ENCODE measurements around the gene SEC61G. TPM values are rescaled to one million over a fixed set of nuclear protein-coding genes. Genes with fewer than 3 reads are reported as not detected.
A peak's percentile ranks its signal among the peaks of the same experiment; 100 is the strongest.

The SEC61G gene
- polyA plus RNA-seq, 3 donors from 2014 or later = 259 to 302 (median 283) TPM

DNA sequence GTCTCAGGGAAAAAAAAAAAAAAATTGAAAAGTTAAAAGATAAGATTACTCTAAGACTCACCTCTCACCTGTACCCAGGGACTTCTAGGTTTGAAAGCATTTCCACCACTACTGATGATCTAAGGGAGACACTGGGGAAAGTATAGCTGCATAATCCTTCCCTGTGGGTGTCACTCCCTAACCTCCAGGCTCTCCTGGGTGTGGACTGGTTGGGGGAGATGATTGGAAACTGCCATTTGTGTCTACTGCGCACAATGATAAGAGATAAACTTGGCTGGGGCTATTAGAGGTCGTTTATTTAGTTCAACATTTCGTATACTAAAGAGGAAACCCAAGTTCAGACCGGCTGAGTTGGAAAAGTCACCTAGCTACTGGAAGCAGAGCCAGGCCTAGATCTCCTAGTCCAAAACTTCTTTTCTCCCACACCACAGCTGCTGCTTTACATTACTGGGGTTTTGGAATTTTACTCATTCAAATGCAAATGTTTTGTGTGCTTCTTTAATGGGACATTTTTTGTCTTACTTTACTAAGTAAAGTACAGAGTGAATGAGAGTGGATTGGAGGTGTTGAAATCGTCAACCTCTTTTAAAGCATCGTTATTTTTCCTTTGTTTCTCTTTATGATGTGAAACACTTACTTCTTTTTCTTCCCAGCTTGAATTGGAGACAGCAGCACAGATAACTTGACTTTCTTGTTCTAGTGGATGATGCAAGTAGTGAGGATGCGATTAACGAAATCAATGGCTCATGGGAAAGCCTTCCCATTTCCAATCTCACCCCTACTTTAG lies 22.3 kb upstream of the SEC61G start:
- H3K9me3 Mint-ChIP-seq = peaks cover 0 to 9% (median 3%) of the 10 kb centered on the region in 6 donors
- H3K27me3 Mint-ChIP-seq (ENCODE audit: low read depth in 3 of 3) = peaks cover 4 to 12% (median 9%) of the 10 kb centered on the region in 3 donors
- no peak overlapping the region for H3K27ac Mint-ChIP-seq
- no peak overlapping the region for H3K4me3 Mint-ChIP-seq
- no peaks in the 10 kb centered on the region for H3K4me1 Mint-ChIP-seq
- H3K36me3 Mint-ChIP-seq = peaks cover 0 to 3% (median 0%) of the 10 kb centered on the region in 3 donors
- no peak for DNase-seq

DNA sequence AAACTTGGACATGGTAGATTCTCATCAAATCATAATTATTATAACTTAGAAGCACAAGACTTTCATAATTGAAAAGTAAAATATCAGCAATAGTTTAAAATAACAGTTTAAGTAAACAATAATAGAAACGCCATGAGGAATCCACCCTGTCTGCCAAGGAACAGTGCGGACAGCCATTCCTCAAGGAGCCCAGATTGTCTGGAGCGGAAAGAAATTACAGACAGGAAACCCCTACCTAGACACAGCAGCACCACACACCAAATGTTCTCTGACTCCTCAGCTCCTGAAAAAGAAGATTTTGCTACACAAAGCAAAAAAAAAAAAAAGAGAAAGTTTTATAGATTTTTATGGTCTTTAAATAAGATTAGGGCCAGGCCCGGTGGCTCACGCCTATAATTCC lies 21.5 kb upstream of the SEC61G start:
- DNase-seq = no peak
- Mint-ChIP-seq H3K4me3 (no peak overlapping the region), H3K9me3 (peaks cover 0 to 12% (median 3%) of the 10 kb centered on the region in 6 donors), H3K4me1 (no peaks in the 10 kb centered on the region), H3K36me3 (peaks cover 0 to 5% (median 0%) of the 10 kb centered on the region in 3 donors), H3K27ac (no peak overlapping the region), H3K27me3 (ENCODE audit: low read depth in 3 of 3) (peaks cover 4 to 10% (median 9%) of the 10 kb centered on the region in 3 donors)

DNA sequence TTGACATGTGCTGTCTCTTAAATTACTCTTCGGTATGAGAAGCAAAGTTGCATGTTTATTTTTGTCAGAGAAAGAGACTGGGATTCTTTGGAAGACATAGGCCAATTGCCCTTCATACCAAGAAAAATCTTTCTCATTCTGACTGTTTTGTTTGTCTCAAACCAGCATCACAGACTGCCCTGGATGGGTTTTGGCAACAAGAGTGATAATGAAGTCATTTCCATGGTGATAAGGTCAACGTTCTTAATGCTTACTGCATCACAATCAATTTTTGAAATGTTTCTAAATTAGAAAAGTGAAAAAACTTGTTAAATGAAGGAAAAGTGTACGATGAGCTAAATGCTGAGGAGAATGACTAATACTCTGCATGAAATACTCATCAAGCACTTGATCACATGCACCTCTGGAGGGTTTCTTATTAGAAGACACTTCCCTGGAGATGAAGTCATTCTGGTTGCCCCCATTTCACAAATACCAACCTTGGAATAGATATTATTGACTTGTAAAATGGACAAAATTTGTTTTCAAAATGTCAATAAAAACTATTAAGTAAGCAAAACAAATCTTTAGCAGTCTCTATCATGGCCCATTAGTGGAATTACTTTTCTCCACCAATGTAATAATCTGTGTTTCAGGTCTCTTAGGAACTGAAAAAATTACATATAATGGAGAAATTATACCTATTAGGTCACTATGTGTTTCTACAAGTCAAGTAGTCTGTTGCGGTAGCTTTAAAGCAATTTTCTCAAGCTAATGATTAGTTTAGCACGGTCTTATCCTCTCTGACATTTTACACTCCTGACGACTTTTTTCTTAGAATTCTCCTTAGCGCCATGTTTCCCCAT lies 19.9 kb upstream of the SEC61G start:
- Mint-ChIP-seq H3K4me1 (peaks cover 3 to 4% of the 10 kb centered on the region in 2 donors), H3K9me3 (peaks cover 0 to 12% (median 3%) of the 10 kb centered on the region in 6 donors)

DNA sequence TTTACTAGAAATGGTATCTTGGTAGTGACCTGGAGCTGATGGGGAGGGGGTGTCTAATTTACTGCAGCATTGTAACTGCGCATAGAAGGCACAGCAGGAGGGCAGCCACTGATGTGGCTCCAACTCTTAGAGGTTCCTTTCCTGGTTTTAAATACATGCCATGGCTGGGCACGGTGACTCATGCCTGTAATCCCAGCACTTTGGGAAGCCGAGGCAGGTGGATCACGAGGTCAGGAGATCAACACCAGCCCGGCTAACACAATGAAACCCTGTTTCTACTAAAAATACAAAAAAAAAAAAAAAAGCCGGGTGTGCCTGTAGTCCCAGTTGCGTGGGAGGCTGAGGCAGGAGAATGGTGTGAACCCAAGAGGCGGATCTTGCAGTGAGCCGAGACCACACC lies 19.2 kb upstream of the SEC61G start:
- peaks cover 6 to 12% (median 11%) of the 10 kb centered on the region in 3 donors for H3K27me3 Mint-ChIP-seq (ENCODE audit: low read depth in 3 of 3)
- H3K9me3 Mint-ChIP-seq = peaks cover 0 to 12% (median 3%) of the 10 kb centered on the region in 6 donors
- no peak overlapping the region for H3K27ac Mint-ChIP-seq
- H3K36me3 Mint-ChIP-seq = peaks cover 0 to 5% (median 0%) of the 10 kb centered on the region in 3 donors
- H3K4me3 Mint-ChIP-seq = no peak overlapping the region
- H3K4me1 Mint-ChIP-seq = peaks cover 6 to 10% of the 10 kb centered on the region in 2 donors
- no peak for DNase-seq

More for the DNA sequence above, 19.9 kb upstream of the SEC61G start:
- Mint-ChIP-seq H3K36me3 (peaks cover 0 to 5% (median 0%) of the 10 kb centered on the region in 3 donors), H3K4me3 (no peak overlapping the region), H3K27me3 (ENCODE audit: low read depth in 3 of 3) (peaks cover 6 to 12% (median 11%) of the 10 kb centered on the region in 3 donors), H3K27ac (no peak overlapping the region)
- DNase-seq = no peak

DNA sequence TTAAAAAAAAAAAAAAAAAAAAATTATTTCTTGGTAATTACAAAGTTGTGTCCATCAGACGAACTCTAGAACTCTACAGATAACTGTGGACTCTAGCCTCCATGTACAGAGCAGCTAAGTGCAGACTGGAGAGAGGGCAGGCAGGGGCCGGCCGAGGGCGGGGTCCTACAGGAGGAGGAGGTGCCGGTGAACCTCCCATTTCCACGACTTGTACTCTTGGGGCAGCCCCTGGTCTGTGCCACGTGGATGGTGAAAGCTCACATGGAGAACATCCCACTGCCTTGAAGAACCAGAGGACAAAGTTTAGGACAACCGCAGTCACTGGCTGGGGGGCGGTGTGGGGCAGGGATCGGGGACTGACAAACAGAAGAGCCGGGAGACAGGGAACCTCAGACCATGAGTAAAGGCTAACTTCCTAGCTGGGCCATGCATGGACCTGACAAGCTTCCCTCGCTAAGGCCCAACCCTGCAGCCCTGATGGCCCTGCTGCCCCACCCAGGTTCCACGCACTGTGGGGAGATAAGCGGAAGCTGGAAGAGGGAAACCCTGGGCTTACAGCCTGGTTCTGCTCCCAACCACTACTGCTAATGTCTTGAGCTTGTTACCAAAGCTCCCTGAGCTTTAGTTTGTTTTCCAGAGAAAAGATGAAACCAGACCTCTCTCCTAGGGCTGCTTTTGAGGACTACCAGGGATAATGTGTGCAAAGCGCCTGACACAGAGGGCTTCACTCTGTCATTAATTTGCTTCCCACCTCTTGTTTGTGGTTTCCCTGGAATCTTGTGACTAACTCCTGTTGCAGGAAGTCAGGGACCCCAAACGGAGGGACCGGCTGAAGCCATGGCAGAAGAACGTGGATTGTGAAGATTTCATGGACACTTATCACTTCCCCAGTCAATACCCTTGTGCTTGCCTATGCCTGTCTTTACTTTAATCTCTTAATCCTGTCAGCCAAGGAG lies 16.1 kb upstream of the SEC61G start:
- H3K4me3 Mint-ChIP-seq = no peak overlapping the region
- peaks cover 0 to 12% (median 3%) of the 10 kb centered on the region in 6 donors for H3K9me3 Mint-ChIP-seq
- no peak for DNase-seq
- no peak overlapping the region for H3K27ac Mint-ChIP-seq
- peaks cover 6 to 10% of the 10 kb centered on the region in 2 donors for H3K4me1 Mint-ChIP-seq
- H3K36me3 Mint-ChIP-seq = peaks cover 0 to 5% (median 0%) of the 10 kb centered on the region in 3 donors
- H3K27me3 Mint-ChIP-seq (ENCODE audit: low read depth in 3 of 3) = peaks cover 5 to 10% (median 9%) of the 10 kb centered on the region in 3 donors

DNA sequence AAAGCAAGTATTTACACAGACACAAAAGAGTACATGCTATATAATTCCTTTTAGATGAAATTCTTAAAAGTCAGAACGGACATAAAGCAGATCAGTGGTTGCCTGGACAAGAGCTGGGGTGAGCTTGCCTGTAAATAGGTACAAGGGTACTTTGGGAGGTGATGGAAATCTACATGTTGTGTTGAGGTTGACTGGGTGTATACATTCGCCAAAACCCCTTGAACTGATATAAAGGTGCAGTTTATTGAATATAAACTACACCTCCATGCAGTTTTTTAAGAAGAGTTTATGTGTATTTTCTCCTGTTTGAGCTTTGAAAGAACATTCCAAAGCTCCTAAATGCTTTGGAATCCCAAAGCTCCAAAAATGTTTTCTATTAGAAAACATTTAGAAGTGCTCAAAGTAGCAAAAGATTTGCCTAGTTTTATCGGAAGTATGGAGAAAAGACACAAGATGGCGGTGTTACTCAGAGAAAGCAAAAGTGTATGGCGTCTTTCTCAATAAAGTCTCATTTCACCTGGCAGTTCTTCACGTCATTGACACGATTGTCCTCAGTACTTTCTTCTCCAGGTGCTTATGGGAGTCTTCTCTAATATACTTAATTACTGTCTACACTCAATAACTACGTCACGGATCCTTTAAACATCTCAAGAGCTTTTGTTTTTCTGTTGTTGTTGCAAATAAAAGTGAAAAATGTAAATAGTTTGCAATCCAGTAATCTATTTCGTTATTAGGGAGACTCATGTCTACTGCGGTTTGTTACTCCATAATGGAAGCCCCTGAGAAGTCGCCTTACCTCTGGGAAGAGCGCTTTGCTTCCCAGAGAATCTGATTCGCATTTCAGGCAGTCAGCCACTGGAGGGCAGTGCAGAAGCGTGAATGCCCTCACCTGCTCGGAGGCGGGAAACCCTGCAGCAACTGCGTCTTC lies 14.7 kb upstream of the SEC61G start:
- Mint-ChIP-seq H3K4me3 (peak overlapping the region; percentile 66 to 76 (median 73)), H3K4me1 (peaks cover 6 to 10% of the 10 kb centered on the region in 2 donors), H3K9me3 (peaks cover 0 to 12% (median 3%) of the 10 kb centered on the region in 6 donors), H3K36me3 (peaks cover 0 to 5% (median 0%) of the 10 kb centered on the region in 3 donors), H3K27ac (peak overlapping the region in 1 of 6 donors; percentile 57), H3K27me3 (ENCODE audit: low read depth in 3 of 3) (peaks cover 9 to 11% (median 9%) of the 10 kb centered on the region in 3 donors)
- peak; percentile 29 to 50 (median 43) for DNase-seq

DNA sequence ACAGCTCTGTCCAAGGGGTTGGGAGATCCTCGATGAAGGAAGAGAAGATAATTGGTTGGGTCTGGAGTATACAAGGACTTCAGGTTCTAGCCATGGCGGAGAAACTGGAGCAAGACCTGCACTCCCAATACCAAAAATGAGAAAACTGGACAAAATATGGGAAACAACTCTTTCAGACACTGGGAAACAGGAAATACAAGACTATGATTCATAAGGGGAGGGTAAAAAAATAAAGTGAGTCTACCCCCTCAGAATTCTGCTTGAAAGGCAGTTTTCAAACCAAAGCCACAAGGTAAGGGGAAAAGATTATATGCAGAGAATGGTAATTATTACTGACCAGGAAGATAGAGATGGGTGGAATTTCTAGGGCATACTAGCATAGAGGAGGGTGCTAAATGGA lies 10.2 kb upstream of the SEC61G start:
- Mint-ChIP-seq H3K9me3 (no peaks in the 10 kb centered on the region), H3K36me3 (no peaks in the 10 kb centered on the region), H3K27ac (no peak overlapping the region), H3K27me3 (ENCODE audit: low read depth in 3 of 3) (peaks cover 2 to 10% (median 9%) of the 10 kb centered on the region in 3 donors), H3K4me1 (peaks cover 6 to 9% of the 10 kb centered on the region in 2 donors), H3K4me3 (no peak overlapping the region)
- no peak for DNase-seq

DNA sequence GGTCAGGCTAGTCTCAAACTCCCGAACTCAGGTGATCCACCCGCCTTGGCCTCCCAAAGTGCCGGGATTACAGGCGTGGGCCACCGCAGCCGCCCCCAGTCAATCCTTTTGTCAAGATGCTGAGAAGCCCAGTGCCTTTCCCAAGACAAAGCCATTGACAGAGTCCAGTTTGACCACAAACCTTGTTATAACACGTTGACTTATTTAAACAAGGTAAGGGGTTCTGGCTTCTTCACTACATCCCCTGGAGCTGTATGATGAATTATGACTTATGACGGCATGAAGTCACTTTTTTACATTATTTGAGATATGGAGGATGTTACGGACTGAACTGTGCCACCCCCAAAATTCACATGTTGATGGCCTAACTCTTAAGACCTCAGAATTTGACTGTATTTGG lies 5.8 kb upstream of the SEC61G start:
- Mint-ChIP-seq H3K4me1 (peaks cover 3 to 7% of the 10 kb centered on the region in 2 donors), H3K27ac (no peak overlapping the region), H3K9me3 (no peaks in the 10 kb centered on the region), H3K36me3 (no peaks in the 10 kb centered on the region), H3K27me3 (ENCODE audit: low read depth in 3 of 3) (peaks cover 3 to 11% (median 7%) of the 10 kb centered on the region in 3 donors), H3K4me3 (no peak overlapping the region)
- DNase-seq = no peak

DNA sequence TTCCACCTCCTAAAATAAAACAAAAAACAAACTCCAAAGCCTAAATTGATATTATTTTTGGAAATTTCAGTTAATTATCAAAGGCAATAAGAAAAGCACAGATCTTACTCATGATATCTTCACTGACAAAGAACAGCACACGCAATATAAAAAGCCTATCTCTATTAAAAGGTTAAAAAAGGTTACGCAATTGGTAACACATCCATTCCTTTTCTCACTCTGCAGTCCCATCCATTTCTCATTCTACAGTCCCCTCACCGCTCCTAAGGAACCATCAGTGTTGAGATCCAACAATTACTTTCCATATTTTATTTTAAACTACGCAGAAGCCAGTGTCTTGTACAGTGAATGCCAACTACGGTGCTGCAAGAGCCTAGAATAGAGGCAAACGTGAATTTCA lies 1.3 kb downstream of the SEC61G start:
- Mint-ChIP-seq H3K9me3 (no peaks in the 10 kb centered on the region), H3K36me3 (peaks cover under 1 to 12% (median 6%) of the 10 kb centered on the region in 3 donors), H3K4me3 (peak overlapping the region; percentile 96 to 99 (median 99)), H3K4me1 (peaks cover 42 to 66% of the 10 kb centered on the region in 2 donors), H3K27me3 (ENCODE audit: low read depth in 3 of 3) (peaks cover 4 to 9% (median 6%) of the 10 kb centered on the region in 3 donors), H3K27ac (peak overlapping the region in 3 of 6 donors; percentile 89 to 96 (median 95))
- no peak for DNase-seq

DNA sequence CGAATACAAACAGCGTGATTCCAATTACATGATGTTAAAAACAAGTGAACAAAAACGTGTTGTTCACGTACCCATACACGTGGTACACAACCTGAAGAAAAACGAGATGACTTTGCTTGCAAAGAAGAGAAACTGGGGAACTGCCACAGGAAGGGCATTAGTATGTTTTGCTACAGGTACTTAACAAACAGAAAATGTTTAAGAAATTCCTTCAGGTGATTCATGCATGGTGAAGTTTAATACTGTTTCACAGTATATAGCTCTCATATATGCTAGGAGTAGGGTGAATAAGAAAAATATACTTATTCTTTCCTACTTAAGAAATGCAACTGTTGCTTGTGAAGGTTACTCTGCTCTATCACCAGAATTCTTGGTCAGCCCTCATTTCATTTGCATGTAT lies 9.8 kb downstream of the SEC61G start:
- Mint-ChIP-seq H3K36me3 (peaks cover 15 to 38% (median 16%) of the 10 kb centered on the region in 3 donors), H3K4me1 (peaks cover 17 to 44% of the 10 kb centered on the region in 2 donors), H3K4me3 (no peak overlapping the region), H3K9me3 (no peaks in the 10 kb centered on the region), H3K27ac (no peak overlapping the region), H3K27me3 (ENCODE audit: low read depth in 3 of 3) (no peaks in the 10 kb centered on the region)
- no peak for DNase-seq

DNA sequence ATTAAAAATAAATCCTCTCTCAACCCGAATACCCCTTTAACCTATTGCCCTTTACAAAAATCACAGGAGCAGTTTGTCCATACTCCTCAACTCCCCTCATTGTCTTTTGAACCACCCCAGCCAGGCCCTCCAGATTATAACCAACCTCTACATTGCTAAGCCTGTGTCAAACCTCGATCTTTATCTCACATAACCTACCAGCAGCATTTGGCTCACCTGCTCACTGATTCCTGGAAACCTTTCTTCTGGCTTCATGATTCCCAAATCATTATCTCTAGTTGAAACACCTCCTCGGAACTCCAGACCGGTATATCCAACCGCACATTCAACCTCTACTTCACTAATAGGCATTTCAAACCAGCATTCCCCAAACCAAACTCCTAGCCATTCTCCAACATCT lies 11.8 kb downstream of the SEC61G start:
- Mint-ChIP-seq H3K4me1 (peaks cover 14 to 32% of the 10 kb centered on the region in 2 donors), H3K36me3 (peaks cover 6 to 26% (median 11%) of the 10 kb centered on the region in 3 donors), H3K27me3 (ENCODE audit: low read depth in 3 of 3) (no peaks in the 10 kb centered on the region), H3K4me3 (no peak overlapping the region), H3K9me3 (no peaks in the 10 kb centered on the region), H3K27ac (peak overlapping the region in 1 of 6 donors; percentile 4)
- no peak for DNase-seq

DNA sequence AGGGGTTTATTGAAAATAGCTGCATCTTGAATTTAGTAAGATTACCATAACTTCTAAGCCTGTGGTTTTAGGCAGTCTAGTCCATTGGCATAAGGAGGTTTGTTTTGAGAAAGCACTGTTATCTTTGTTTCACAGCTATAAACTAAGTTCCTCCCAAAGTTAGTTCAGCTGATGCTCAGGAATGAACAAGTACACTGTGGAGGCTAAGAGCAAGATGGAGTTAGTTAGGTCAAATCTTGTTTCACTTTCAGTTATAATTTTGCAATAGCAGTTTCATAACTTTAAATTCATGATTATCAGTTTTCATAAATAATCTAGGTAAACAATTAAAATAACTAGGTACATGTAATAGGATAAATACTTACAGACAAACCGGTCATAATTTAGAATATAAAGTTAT lies 15.4 kb downstream of the SEC61G start:
- H3K4me3 Mint-ChIP-seq = no peak overlapping the region
- H3K27ac Mint-ChIP-seq = no peak overlapping the region
- DNase-seq = no peak
- H3K4me1 Mint-ChIP-seq = peaks cover 14 to 32% of the 10 kb centered on the region in 2 donors
- peaks cover under 1 to 12% (median 5%) of the 10 kb centered on the region in 3 donors for H3K36me3 Mint-ChIP-seq
- no peaks in the 10 kb centered on the region for H3K9me3 Mint-ChIP-seq
- H3K27me3 Mint-ChIP-seq (ENCODE audit: low read depth in 3 of 3) = no peaks in the 10 kb centered on the region

All from immature natural killer cell (primary cell).